Measurements from ENCODE around the gene EIF1B. TPM values are rescaled to one million over a fixed set of nuclear protein-coding genes. Genes with fewer than 3 reads are reported as not detected.
A peak's percentile ranks its signal among the peaks of the same experiment; 100 is the strongest.

The EIF1B gene
- total and polyA plus RNA-seq, 2 of the 13 experiments (the other 11 are each of a cell fraction or from before 2014, with no cell fraction given) = 12.7 to 29.1 TPM

DNA sequence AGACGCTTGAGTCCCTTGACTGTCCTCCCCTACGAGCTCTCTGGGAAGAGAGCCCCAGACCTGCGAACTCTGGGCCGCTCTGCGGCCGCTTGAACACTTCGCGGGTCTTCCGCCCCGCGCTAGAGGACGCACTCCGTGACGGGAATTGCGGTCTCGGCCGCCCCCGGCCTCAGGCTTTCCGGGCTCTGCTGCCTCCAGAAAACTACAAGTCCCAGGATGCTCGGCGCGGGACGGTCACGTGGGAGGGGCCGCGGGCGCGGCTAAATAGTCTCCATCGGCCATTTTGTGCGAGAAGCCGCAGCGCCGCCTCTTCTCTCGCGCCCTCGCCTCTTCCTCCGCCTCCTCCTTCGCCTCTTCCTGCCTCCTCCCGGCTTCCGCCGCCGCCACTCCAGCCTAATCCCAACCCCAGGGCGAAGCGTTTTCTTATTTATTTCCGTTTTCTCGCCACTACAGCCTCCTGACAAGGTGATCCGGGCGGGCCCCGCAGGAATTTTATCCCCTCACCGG is at the start of gene EIF1B (continued):
- TF ChIP-seq KLF16 (CRISPR knock-in tag; IDR thresholded peaks at IDR 0.05) = no peak
- TF ChIP-seq, protein P1, sequence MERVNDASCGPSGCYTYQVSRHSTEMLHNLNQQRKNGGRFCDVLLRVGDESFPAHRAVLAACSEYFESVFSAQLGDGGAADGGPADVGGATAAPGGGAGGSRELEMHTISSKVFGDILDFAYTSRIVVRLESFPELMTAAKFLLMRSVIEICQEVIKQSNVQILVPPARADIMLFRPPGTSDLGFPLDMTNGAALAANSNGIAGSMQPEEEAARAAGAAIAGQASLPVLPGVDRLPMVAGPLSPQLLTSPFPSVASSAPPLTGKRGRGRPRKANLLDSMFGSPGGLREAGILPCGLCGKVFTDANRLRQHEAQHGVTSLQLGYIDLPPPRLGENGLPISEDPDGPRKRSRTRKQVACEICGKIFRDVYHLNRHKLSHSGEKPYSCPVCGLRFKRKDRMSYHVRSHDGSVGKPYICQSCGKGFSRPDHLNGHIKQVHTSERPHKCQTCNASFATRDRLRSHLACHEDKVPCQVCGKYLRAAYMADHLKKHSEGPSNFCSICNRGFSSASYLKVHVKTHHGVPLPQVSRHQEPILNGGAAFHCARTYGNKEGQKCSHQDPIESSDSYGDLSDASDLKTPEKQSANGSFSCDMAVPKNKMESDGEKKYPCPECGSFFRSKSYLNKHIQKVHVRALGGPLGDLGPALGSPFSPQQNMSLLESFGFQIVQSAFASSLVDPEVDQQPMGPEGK (CRISPR knock-in tag; IDR thresholded peaks at IDR 0.05) = no peak; the same call in 1 of the 2 replicates
- TF ChIP-seq, protein P2, sequence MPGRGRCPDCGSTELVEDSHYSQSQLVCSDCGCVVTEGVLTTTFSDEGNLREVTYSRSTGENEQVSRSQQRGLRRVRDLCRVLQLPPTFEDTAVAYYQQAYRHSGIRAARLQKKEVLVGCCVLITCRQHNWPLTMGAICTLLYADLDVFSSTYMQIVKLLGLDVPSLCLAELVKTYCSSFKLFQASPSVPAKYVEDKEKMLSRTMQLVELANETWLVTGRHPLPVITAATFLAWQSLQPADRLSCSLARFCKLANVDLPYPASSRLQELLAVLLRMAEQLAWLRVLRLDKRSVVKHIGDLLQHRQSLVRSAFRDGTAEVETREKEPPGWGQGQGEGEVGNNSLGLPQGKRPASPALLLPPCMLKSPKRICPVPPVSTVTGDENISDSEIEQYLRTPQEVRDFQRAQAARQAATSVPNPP (CRISPR knock-in tag; IDR thresholded peaks at IDR 0.05) = no peak
- no peak for TF ChIP-seq ZNF451 (CRISPR knock-in tag; IDR thresholded peaks at IDR 0.05)
- no peak for TF ChIP-seq EZH2 (conservative IDR thresholded peaks at IDR 0.05; ENCODE audit: low read depth, low read length)
- peak; percentile 5; the same call in 1 of the 2 replicates for TF ChIP-seq HDAC2 (CRISPR knock-in tag; IDR thresholded peaks at IDR 0.05)
- TF ChIP-seq ZNF383 (CRISPR knock-in tag; IDR thresholded peaks at IDR 0.05; ENCODE audit: borderline replicate concordance) = no peak
- no peak for TF ChIP-seq SP140L (CRISPR knock-in tag; IDR thresholded peaks at IDR 0.05; ENCODE audit: borderline replicate concordance)
- peak; percentile 13; the same call in 1 of the 2 replicates for TF ChIP-seq ZNF224 (CRISPR knock-in tag; IDR thresholded peaks at IDR 0.05)
- TF ChIP-seq, protein P3, sequence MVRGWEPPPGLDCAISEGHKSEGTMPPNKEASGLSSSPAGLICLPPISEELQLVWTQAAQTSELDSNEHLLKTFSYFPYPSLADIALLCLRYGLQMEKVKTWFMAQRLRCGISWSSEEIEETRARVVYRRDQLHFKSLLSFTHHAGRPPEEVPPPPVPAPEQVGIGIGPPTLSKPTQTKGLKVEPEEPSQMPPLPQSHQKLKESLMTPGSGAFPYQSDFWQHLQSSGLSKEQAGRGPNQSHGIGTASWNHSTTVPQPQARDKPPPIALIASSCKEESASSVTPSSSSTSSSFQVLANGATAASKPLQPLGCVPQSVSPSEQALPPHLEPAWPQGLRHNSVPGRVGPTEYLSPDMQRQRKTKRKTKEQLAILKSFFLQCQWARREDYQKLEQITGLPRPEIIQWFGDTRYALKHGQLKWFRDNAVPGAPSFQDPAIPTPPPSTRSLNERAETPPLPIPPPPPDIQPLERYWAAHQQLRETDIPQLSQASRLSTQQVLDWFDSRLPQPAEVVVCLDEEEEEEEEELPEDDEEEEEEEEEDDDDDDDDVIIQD (CRISPR knock-in tag; IDR thresholded peaks at IDR 0.05; ENCODE audit: low read depth) = peak; percentile 63; the same call in 1 of the 2 replicates
- no peak for TF ChIP-seq ZNF557 (CRISPR knock-in tag; IDR thresholded peaks at IDR 0.05)
- TF ChIP-seq ZNF614 (CRISPR knock-in tag; IDR thresholded peaks at IDR 0.05; ENCODE audit: borderline replicate concordance) = peak; percentile 42; the same call in 1 of the 2 replicates
- TF ChIP-seq ZFX (CRISPR knock-in tag; IDR thresholded peaks at IDR 0.05; ENCODE audit: low read depth) = peak; percentile 62
- no peak for TF ChIP-seq TCF7L2 (IDR thresholded peaks at IDR 0.05; ENCODE audit: low read depth, low read length)
- TF ChIP-seq ZNF503 (CRISPR knock-in tag; IDR thresholded peaks at IDR 0.05) = no peak
- no peak for TF ChIP-seq TMF1 (CRISPR knock-in tag; IDR thresholded peaks at IDR 0.05; ENCODE audit: low read depth)
- no peak for TF ChIP-seq FOSL1 (CRISPR knock-in tag; IDR thresholded peaks at IDR 0.05; ENCODE audit: borderline replicate concordance)
- TF ChIP-seq ZNF33A (CRISPR knock-in tag; IDR thresholded peaks at IDR 0.05; ENCODE audit: borderline replicate concordance) = no peak
- no peak for TF ChIP-seq ZNF362 (CRISPR knock-in tag; IDR thresholded peaks at IDR 0.05; ENCODE audit: borderline replicate concordance)
- TF ChIP-seq ZNF292 (CRISPR knock-in tag; IDR thresholded peaks at IDR 0.05; ENCODE audit: borderline replicate concordance, low read depth) = no peak
- no peak for TF ChIP-seq ZNF326 (CRISPR knock-in tag; IDR thresholded peaks at IDR 0.05; ENCODE audit: borderline replicate concordance)
- TF ChIP-seq RAD21 (CRISPR knock-in tag; IDR thresholded peaks at IDR 0.05) = peak; percentile 56
- TF ChIP-seq, protein P4, sequence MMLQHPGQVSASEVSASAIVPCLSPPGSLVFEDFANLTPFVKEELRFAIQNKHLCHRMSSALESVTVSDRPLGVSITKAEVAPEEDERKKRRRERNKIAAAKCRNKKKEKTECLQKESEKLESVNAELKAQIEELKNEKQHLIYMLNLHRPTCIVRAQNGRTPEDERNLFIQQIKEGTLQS (CRISPR knock-in tag; IDR thresholded peaks at IDR 0.05) = no peak

All from HepG2 (cell line).